HG03432 (cell line): Measurements from ENCODE around the gene IL6R.

ENCODE experiments used
- ATAC-seq: cut with Tn5 transposase; IDR thresholded peaks from one replicate; pipeline ENCODE4 v1.9.1; 2021; ENCODE audit warnings: mild to moderate bottlenecking, moderate library complexity; ENCODE audit not compliant: unreplicated experiment

Gene IL6R

GRCh38 chr1:154446789-154447188 is 41.6 kb downstream of the IL6R start:
- ATAC-seq = no peak

GRCh38 chr1:154448331-154448811 is 43.2 kb downstream of the IL6R start:
- ATAC-seq = no peak

DNA sequence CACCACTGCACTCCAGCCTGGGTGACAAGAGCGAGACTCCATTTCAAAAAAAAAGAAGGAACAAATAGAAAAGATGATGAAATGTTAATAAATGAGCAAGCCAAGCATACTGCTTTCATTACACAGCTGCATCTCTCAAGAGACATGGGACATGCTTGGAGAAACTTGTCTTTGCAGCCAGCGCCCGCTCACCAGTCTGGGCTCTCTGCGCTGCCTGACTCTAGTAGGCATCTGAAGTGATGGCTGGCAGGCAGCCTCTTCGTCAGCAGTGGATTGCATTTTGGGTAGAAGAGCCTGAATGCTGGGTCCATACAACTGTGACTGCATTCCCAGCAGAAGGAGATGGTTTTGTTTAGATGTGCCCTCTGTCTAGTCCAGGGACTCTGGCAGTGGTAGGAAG is 48.0 kb downstream of the IL6R start:
- no peak for ATAC-seq

- ATAC-seq = no peak
Measured at GRCh38 chr1:154453574-154454352, 48.6 kb downstream of the IL6R start.

DNA sequence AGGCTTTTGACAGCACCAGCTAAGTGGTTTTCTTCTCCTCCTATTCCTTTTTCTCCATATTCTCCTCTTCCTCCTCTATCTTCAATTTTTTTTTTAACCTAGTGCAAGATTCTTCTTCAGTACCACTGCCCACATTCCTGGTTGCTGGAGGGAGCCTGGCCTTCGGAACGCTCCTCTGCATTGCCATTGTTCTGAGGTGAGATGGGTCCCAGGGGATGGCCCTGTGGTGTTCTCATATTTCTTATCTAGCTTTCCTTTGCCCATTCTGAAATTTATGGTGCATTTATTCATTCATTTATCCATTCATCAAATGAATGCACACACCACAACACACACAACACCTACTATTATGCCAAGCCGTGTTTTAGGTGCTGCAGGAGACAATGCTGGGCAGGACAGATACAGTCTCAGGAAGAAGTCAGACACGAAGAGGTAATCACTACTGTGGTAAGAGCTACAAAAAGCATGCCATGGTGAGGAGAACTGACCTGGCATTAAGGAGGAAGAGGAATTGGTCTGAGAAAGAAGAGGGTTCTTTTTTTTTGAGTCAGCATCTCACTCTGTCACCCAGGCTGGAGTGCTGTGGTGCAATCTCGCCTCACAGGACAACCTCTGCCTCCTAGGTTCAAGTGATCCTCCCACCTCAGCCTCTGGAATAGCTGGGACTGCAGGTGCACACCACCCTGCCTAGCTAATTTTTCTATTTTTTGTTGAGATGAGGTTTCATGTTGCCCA is 49.4 kb downstream of the IL6R start:
- ATAC-seq = no peak

DNA sequence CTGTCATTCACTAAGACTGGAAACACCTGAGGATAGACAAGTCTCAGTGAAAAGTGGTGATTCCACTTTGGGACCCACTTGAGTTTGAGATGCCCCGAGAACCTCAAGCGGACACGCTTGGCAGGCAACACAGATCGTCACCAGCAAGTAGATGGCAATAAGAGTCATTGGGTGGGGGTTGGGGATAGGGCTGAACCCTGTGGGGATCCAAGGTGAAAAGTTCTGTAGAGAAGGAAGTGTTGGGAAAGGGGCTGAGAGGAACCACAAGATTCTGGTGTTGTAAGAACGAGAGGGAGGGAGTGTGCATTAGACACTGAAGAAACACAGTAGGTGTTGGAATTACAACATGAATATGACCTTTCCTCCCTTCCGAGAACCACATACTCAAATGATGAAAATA is 51.5 kb downstream of the IL6R start:
- ATAC-seq = no peak

GRCh38 chr1:154459080-154459479 is 53.9 kb downstream of the IL6R start:
- ATAC-seq = no peak

- ATAC-seq = no peak
Measured at GRCh38 chr1:154460695-154461260, 55.6 kb downstream of the IL6R start.

DNA sequence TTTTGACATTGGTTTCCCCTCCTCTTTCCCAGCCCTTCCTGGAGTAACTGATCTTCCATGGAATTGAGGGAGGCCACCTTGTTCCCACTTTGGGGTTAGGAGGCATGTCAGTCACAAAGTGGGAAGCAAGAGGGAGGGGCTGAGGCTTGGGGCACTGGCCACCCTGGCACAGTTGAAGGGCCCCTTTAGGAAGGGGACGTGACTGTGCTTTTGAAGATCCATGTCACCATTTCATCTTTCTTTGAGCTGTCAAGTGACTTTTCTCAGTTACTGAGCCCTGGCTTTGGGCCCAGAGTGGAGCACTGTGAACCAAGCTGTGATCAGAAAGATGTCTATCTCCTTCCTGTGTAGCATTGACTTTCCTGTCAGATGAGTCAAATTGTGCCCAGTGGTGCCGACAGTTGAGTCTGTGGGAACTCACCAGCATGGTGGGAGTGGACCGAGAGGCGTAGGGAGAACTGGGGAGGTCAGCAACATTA is 58.4 kb downstream of the IL6R start:
- ATAC-seq = no peak

GRCh38 chr1:154465621-154466195 is 60.6 kb downstream of the IL6R start:
- no peak for ATAC-seq

DNA sequence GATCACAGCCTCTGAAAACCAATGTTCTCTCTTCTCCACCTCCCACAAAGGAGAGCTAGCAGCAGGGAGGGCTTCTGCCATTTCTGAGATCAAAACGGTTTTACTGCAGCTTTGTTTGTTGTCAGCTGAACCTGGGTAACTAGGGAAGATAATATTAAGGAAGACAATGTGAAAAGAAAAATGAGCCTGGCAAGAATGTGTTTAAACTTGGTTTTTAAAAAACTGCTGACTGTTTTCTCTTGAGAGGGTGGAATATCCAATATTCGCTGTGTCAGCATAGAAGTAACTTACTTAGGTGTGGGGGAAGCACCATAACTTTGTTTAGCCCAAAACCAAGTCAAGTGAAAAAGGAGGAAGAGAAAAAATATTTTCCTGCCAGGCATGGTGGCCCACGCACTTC is 61.1 kb downstream of the IL6R start:
- ATAC-seq = no peak

- no peak for ATAC-seq
Measured at GRCh38 chr1:154466921-154467417, 61.8 kb downstream of the IL6R start.

GRCh38 chr1:154467434-154468102 is 62.4 kb downstream of the IL6R start:
- ATAC-seq = no peak

DNA sequence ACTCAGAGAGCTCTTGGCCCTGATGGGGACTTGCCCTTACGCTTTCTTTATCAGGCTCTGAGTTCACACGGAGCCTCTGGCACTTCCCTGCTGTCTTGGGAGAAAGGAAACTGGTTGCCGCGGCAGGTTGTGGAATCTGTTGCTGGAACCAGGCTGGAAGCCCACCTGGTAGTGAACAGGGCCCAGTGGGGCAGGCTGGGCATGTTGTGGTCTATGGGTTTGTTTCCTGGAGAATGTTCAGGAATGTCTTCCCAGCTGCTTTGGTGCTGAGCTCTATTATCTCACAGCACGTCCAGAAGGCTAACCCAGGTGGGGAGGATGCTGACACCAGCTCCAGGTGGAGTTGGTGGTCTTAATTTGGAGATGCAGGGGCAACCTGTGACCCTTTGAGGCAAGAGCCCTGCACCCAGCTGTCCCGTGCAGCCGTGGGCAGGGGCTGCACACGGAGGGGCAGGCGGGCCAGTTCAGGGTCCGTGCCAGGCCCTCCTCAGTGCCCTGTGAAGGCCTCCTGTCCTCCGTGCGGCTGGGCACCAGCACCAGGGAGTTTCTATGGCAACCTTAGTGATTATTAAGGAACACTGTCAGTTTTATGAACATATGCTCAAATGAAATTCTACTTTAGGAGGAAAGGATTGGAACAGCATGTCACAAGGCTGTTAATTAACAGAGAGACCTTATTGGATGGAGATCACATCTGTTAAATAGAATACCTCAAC is 63.5 kb downstream of the IL6R start:
- no peak for ATAC-seq

DNA sequence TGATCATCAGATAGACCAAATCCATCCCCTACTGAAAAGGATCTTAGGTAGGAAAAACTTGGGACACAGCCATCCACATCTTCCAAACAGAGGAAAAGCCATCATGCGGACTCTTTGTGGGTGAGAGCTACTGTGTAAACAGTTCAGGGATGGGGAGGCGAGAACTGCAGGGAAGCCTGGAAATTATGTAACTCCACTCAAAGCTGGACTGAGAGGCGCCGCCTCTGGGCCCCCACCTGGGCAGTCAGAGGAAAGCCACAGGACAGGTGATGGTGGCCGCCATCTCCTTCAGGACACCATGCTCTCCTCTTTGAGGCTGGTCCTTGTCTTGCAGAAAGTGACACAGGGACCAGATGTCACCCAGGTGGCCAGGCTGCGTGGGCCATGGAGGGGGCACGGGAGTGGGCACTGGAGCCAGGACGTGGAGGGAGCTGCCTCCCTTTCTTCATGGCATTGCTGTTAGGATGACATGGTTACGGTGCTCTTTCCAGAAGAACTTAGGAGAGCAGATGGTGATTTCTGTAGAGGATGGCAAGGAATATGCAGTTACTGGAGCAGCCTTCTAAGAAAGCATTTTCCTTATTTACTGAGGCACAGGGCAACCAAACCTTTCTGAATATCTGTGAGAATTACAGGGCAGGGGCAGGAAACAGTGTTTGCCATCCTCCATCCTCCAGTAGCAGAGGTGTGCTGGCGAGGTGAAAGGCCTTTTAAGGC is 64.9 kb downstream of the IL6R start:
- no peak for ATAC-seq

DNA sequence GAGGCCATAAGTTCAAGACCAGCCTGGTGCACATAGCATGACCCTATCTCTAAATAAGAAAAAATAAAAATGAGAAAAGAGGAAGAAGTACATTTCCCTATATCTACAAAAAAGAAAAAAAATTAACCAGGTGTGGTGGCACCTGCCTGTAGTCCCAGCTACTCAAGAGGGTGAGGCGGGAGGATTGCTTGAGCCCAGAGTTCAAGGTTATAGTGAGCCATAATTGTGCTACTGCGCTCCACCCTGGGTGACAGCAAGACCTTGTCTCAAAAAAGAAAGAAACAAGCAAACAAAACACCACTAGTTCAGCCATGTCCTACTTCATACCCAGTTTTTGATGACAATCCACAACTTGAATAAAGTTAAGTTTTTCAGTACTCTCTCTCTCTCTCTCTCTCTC is 66.2 kb downstream of the IL6R start:
- no peak for ATAC-seq

DNA sequence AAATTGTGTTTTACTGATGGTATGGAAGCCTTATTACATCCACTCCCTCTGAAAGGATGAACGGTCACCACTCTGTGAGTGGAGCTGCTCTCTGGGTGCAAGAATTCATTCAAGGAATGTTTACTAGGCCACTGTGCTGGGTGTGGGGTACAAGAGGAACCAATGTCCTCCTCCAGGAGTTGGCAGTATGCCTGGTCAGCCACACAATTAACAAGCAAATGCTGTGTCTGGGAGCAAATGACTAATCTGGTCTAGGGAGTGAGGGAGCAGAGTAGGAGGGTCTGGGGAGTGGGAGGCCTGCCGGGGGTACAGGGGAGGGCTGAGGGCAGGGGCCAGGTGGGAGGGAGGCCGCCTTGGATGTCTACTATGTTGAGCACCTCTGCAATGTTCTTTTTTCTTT is 69.7 kb downstream of the IL6R start:
- no peak for ATAC-seq

DNA sequence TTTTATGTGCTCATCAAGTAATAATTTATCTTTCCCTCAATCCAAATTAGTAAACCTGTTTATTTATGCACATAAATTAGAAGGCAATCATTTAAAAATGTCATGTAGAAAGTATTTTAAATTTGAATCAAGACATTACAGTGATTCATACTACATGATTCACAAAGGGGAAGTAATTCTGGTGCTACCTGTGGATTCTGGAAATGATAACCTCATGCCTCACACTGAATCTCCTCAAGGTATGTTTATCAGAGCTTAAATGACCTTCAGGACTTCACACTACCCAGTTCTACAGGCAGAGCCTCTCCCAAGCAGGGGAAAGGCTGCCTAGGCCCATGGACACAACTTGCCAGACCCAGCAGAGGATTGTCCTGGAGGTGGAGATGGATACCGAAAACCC is 71.6 kb downstream of the IL6R start:
- no peak for ATAC-seq

GRCh38 chr1:154478013-154478412 is 72.9 kb downstream of the IL6R start:
- no peak for ATAC-seq
